Trophoblast cell (in vitro differentiated cells and primary cell): Measurements from ENCODE around the gene SND1.

Source experiments
- DNase-seq, 2 donors: peaks; one replicate each; pipeline ENCODE4 v3.0.0-alpha.2; 2016
- H2AFZ ChIP-seq: 2 replicates; pipeline ENCODE4 v1.6.1; 2013; ENCODE audit warnings: low read length, moderate library complexity, mild to moderate bottlenecking; ENCODE audit not compliant: insufficient read depth, poor library complexity
- H2AK5ac ChIP-seq: 2 replicates; pipeline ENCODE4 v1.6.1; 2013; ENCODE audit warnings: mild to moderate bottlenecking, low read length
- H2BK120ac ChIP-seq: 2 replicates; pipeline ENCODE4 v1.6.1; 2013; ENCODE audit warnings: low read length, mild to moderate bottlenecking, moderate library complexity; ENCODE audit not compliant: insufficient read depth, poor library complexity
- H2BK12ac ChIP-seq: 2 replicates; pipeline ENCODE4 v1.6.1; 2013; ENCODE audit warnings: mild to moderate bottlenecking, low read length, moderate library complexity
- H2BK5ac ChIP-seq: 2 replicates; pipeline ENCODE4 v1.6.1; 2013; ENCODE audit warnings: low read length, low read depth, moderate library complexity, mild to moderate bottlenecking; ENCODE audit not compliant: poor library complexity
- H3K14ac ChIP-seq: 2 replicates; pipeline ENCODE4 v1.6.1; 2013; ENCODE audit warnings: mild to moderate bottlenecking, low read length
- H3K18ac ChIP-seq: 2 replicates; pipeline ENCODE4 v1.6.1; 2013; ENCODE audit warnings: mild to moderate bottlenecking, low read length
- H3K23ac ChIP-seq: 2 replicates; pipeline ENCODE4 v1.6.1; 2013; ENCODE audit warnings: low read length
- H3K27ac ChIP-seq: 2 replicates; pipeline ENCODE4 v1.5.1; 2013; ENCODE audit warnings: low read depth, mild to moderate bottlenecking, inconsistent platforms, low read length, moderate library complexity
- H3K27me3 ChIP-seq: 2 replicates; pipeline ENCODE4 v1.6.1; 2013; ENCODE audit warnings: inconsistent platforms, mild to moderate bottlenecking, low read length, moderate library complexity; ENCODE audit not compliant: insufficient read depth
- H3K36me3 ChIP-seq, 2 experiments: 1 replicate in 1 of 2; 2 replicates in 1 of 2; pipeline ENCODE4 v1.6.1; 2013; ENCODE audit warnings: low read length in 2 of 2, mild to moderate bottlenecking in 2 of 2, moderate library complexity in 1 of 2; ENCODE audit not compliant: insufficient read depth in 2 of 2, control insufficient read depth in 1 of 2
- H3K4ac ChIP-seq: 2 replicates; pipeline ENCODE4 v1.6.1; 2013; ENCODE audit warnings: low read depth, mild to moderate bottlenecking, low read length, moderate library complexity
- H3K4me1 ChIP-seq, 2 experiments: 1 replicate in 1 of 2; 2 replicates in 1 of 2; pipeline ENCODE4 v1.6.1; 2013; ENCODE audit warnings: low read length in 2 of 2, mild to moderate bottlenecking in 2 of 2, moderate library complexity in 1 of 2; ENCODE audit not compliant: insufficient read depth in 2 of 2, control insufficient read depth in 1 of 2
- H3K4me2 ChIP-seq: 2 replicates; pipeline ENCODE4 v1.6.1; 2013; ENCODE audit warnings: inconsistent platforms, mild to moderate bottlenecking, low read length, moderate library complexity
- H3K4me3 ChIP-seq: 2 replicates; pipeline ENCODE4 v1.5.1; 2013; ENCODE audit warnings: mild to moderate bottlenecking, low read depth, low read length, inconsistent platforms
- H3K79me1 ChIP-seq: one replicate; pipeline ENCODE4 v1.6.1; 2013; ENCODE audit warnings: low read length
- H3K79me2 ChIP-seq: 2 replicates; pipeline ENCODE4 v1.6.1; 2013; ENCODE audit warnings: low read length, mild to moderate bottlenecking; ENCODE audit not compliant: control insufficient read depth, insufficient read depth, poor library complexity
- H3K9ac ChIP-seq: 2 replicates; pipeline ENCODE4 v1.6.1; 2013; ENCODE audit warnings: mild to moderate bottlenecking, low read length
- H3K9me3 ChIP-seq: 2 replicates; pipeline ENCODE4 v1.6.1; 2013; ENCODE audit warnings: low read depth, mild to moderate bottlenecking, control low read depth, inconsistent platforms, low read length; ENCODE audit not compliant: insufficient read depth
- H4K12ac ChIP-seq: 2 replicates; pipeline ENCODE4 v1.6.1; 2013; ENCODE audit warnings: low read depth, mild to moderate bottlenecking, low read length, moderate library complexity
- H4K8ac ChIP-seq: 2 replicates; pipeline ENCODE4 v1.6.1; 2013; ENCODE audit warnings: low read depth, mild to moderate bottlenecking, low read length, moderate library complexity
- H4K91ac ChIP-seq: one replicate; pipeline ENCODE4 v1.6.1; 2013; ENCODE audit warnings: low read depth, mild to moderate bottlenecking, low read length, moderate library complexity
- WGBS: extraction: QIAGEN DNeasy Blood & Tissue Kit; methylation state at CpG from one replicate; pipeline ENCODE4 v1.1.7; 2013; ENCODE audit warnings: missing lambda C conversion rate; ENCODE audit not compliant: insufficient read length, insufficient coverage; ENCODE audit errors: extremely low coverage; 5-methylcytosine and 5-hydroxymethylcytosine counted together

Gene SND1

GRCh38 chr7:128103498-128104107, 451.6 kb downstream of the SND1 start:
- peaks cover 0 to 7% of the 10 kb centered on the region in 2 experiments for H3K4me1 ChIP-seq
- H3K23ac ChIP-seq: no peak overlapping the region
- H3K79me2 ChIP-seq: no peaks in the 10 kb centered on the region
- H4K91ac ChIP-seq: no peak overlapping the region
- peaks cover 3% of the 10 kb centered on the region for H3K79me1 ChIP-seq
- H3K27ac ChIP-seq: no peak overlapping the region
- DNase-seq: no peak
- no peaks in the 10 kb centered on the region for H3K9me3 ChIP-seq
- H3K14ac ChIP-seq: no peak overlapping the region
- H2BK120ac ChIP-seq: no peak overlapping the region
- no peak overlapping the region for H2AFZ ChIP-seq
- no peaks in the 10 kb centered on the region for H3K36me3 ChIP-seq
- no peaks in the 10 kb centered on the region for H3K27me3 ChIP-seq
- H3K9ac ChIP-seq: no peak overlapping the region
- H3K4me3 ChIP-seq: no peak overlapping the region
- no peak overlapping the region for H2BK5ac ChIP-seq
- no peak overlapping the region for H3K4me2 ChIP-seq
- H4K8ac ChIP-seq: no peak overlapping the region
- no peak overlapping the region for H2AK5ac ChIP-seq
- no peak overlapping the region for H2BK12ac ChIP-seq
- WGBS: no CpG with 5 or more reads among the region's 44 CpGs
- no peak overlapping the region for H4K12ac ChIP-seq
- no peak overlapping the region for H3K18ac ChIP-seq
- no peak overlapping the region for H3K4ac ChIP-seq

- Histone ChIP-seq H3K23ac (no peak overlapping the region), H3K9me3 (no peaks in the 10 kb centered on the region), H2BK120ac (no peak overlapping the region), H3K27me3 (no peaks in the 10 kb centered on the region), H3K36me3 (no peaks in the 10 kb centered on the region), H2AFZ (no peak overlapping the region), H3K4me3 (no peak overlapping the region), H4K8ac (no peak overlapping the region), H2BK12ac (no peak overlapping the region), H3K4me1 (peaks cover 0 to 7% of the 10 kb centered on the region in 2 experiments), H4K12ac (no peak overlapping the region), H3K9ac (no peak overlapping the region), H2AK5ac (no peak overlapping the region), H3K4me2 (peak overlapping the region; percentile 3), H3K14ac (no peak overlapping the region), H4K91ac (no peak overlapping the region), H3K27ac (no peak overlapping the region), H3K79me1 (peaks cover 3% of the 10 kb centered on the region), H3K4ac (no peak overlapping the region), H3K79me2 (no peaks in the 10 kb centered on the region), H2BK5ac (no peak overlapping the region), H3K18ac (no peak overlapping the region)
- WGBS: no CpG with 5 or more reads among the region's 59 CpGs
- DNase-seq: no peak
Measured at GRCh38 chr7:128104108-128104742, 452.2 kb downstream of the SND1 start.

- H3K14ac ChIP-seq: no peak overlapping the region
Measured at GRCh38 chr7:128105228-128106022, 453.4 kb downstream of the SND1 start.

GRCh38 chr7:128106821-128107220, 454.8 kb downstream of the SND1 start:
- H3K4me2 ChIP-seq: no peak overlapping the region
- H4K12ac ChIP-seq: no peak overlapping the region
- no peak overlapping the region for H3K27ac ChIP-seq
- H3K9me3 ChIP-seq: peaks cover 2% of the 10 kb centered on the region
- no peak overlapping the region for H4K8ac ChIP-seq
- peaks cover 0 to 5% of the 10 kb centered on the region in 2 experiments for H3K4me1 ChIP-seq
- no peak overlapping the region for H3K23ac ChIP-seq
- H3K79me2 ChIP-seq: no peaks in the 10 kb centered on the region
- H2BK12ac ChIP-seq: no peak overlapping the region
- no peak overlapping the region for H3K9ac ChIP-seq
- DNase-seq: no peak
- H3K4me3 ChIP-seq: no peak overlapping the region
- H3K36me3 ChIP-seq: no peaks in the 10 kb centered on the region
- H2AFZ ChIP-seq: no peak overlapping the region
- no peak overlapping the region for H2AK5ac ChIP-seq
- H3K14ac ChIP-seq: no peak overlapping the region
- H3K18ac ChIP-seq: no peak overlapping the region
- H3K79me1 ChIP-seq: peaks cover 3% of the 10 kb centered on the region
- no peak overlapping the region for H2BK120ac ChIP-seq
- no peaks in the 10 kb centered on the region for H3K27me3 ChIP-seq
- H3K4ac ChIP-seq: no peak overlapping the region
- H4K91ac ChIP-seq: no peak overlapping the region
- no peak overlapping the region for H2BK5ac ChIP-seq
- no CpG with 5 or more reads among the region's 1 CpG for WGBS

More at GRCh38 chr7:128105228-128106022, 453.4 kb downstream of the SND1 start:
- H3K27ac ChIP-seq: no peak overlapping the region
- no peak overlapping the region for H4K12ac ChIP-seq
- H3K79me1 ChIP-seq: peaks cover 3% of the 10 kb centered on the region
- H3K18ac ChIP-seq: no peak overlapping the region
- H2BK5ac ChIP-seq: no peak overlapping the region
- H3K9me3 ChIP-seq: no peaks in the 10 kb centered on the region
- no CpG with 5 or more reads among the region's 11 CpGs for WGBS
- DNase-seq: no peak
- H2AK5ac ChIP-seq: no peak overlapping the region
- no peak overlapping the region for H3K4me3 ChIP-seq
- no peaks in the 10 kb centered on the region for H3K79me2 ChIP-seq
- no peaks in the 10 kb centered on the region for H3K36me3 ChIP-seq
- no peak overlapping the region for H2BK12ac ChIP-seq
- no peak overlapping the region for H4K91ac ChIP-seq
- no peak overlapping the region for H4K8ac ChIP-seq
- no peak overlapping the region for H3K23ac ChIP-seq
- no peak overlapping the region for H2BK120ac ChIP-seq
- H3K4ac ChIP-seq: no peak overlapping the region
- H3K4me1 ChIP-seq: peaks cover 0 to 5% of the 10 kb centered on the region in 2 experiments
- H2AFZ ChIP-seq: no peak overlapping the region
- H3K4me2 ChIP-seq: no peak overlapping the region
- no peak overlapping the region for H3K9ac ChIP-seq
- H3K27me3 ChIP-seq: no peaks in the 10 kb centered on the region
